Endothelial cell of umbilical vein (primary cell): Measurements from ENCODE around the gene UBE3B. TPM values are rescaled to one million over a fixed set of nuclear protein-coding genes. Genes with fewer than 3 reads are reported as not detected.
A peak's percentile ranks its signal among the peaks of the same experiment; 100 is the strongest.

Experiments
- BruUV-seq: library from RNA; stranded (reverse); fragments of 400-500 nt; replicated peaks from 2 replicates; lab custom pipeline; 2021; lab: Mats Ljungman, UMichigan
- CTCF ChIA-PET: fragments of 300-600, 350-600 bp; sonication (Branson Sonifier 250); formaldehyde crosslinking; loops from one replicate; lab custom pipeline; 2021; ENCODE audit warnings: antibody characterized with exemption, inconsistent platforms; lab: Charles Lee
- POLR2A ChIA-PET: fragments of 300-600, 350-600 bp; sonication (Branson Sonifier 250); formaldehyde crosslinking; loops from one replicate; lab custom pipeline; 2021; ENCODE audit warnings: antibody characterized with exemption, inconsistent platforms; lab: Charles Lee
- DNase-seq: peaks from one replicate; pipeline ENCODE4 v3.0.0-alpha.2; 2011; ENCODE audit warnings: low read depth, low spot score
- FAIRE-seq: peaks from 2 replicates; lab custom pipeline; 2011; peaks lifted over from hg19 to GRCh38; lab: Jason Lieb, UNC
- H2AFZ ChIP-seq: 2 replicates; pipeline ENCODE4 v1.6.0; 2012; ENCODE audit warnings: low read depth, low read length, control low read depth, inconsistent platforms
- H3K27ac ChIP-seq: 2 replicates; pipeline ENCODE4 v1.5.1; 2011; ENCODE audit warnings: low read depth, mild to moderate bottlenecking, control low read depth, low read length, moderate library complexity; ENCODE audit not compliant: insufficient read depth
- H3K27me3 ChIP-seq, 2 experiments: 2 replicates each; pipeline versions ENCODE4 v1.6.0 to v1.6.1; 2011; ENCODE audit warnings: low read length in 2 of 2, mixed read lengths in 1 of 2; ENCODE audit not compliant: control insufficient read depth in 2 of 2, insufficient read depth in 2 of 2
- H3K36me3 ChIP-seq, 2 experiments: 2 replicates in 1 of 2; 3 replicates in 1 of 2; pipeline ENCODE4 v1.5.1; 2011; ENCODE audit warnings: low read length in 2 of 2, mild to moderate bottlenecking in 1 of 2, moderate library complexity in 1 of 2; ENCODE audit not compliant: control insufficient read depth in 2 of 2, insufficient read depth in 2 of 2; ENCODE audit errors: extremely low read depth in 1 of 2
- H3K4me1 ChIP-seq: 3 replicates; pipeline ENCODE4 v1.5.1; 2011; ENCODE audit warnings: mild to moderate bottlenecking, low read length; ENCODE audit not compliant: control insufficient read depth, insufficient read depth; ENCODE audit errors: extremely low read depth
- H3K4me2 ChIP-seq: 2 replicates; pipeline ENCODE4 v1.6.1; 2011; ENCODE audit warnings: low read length, control low read depth, mixed read lengths; ENCODE audit not compliant: insufficient read depth
- H3K4me3 ChIP-seq, 3 experiments: fragments of 200-600 bp in 1 of 3; sonication (generic), shearing (Covaris generic) in 1 of 3; replicated peaks in 1 of 3; 2 replicates each; pipeline ENCODE4 v1.5.1; 2011 to 2016; ENCODE audit warnings: control low read depth in 3 of 3, low read length in 3 of 3, mild to moderate bottlenecking in 2 of 3, inconsistent platforms in 1 of 3, low read depth in 1 of 3, moderate library complexity in 1 of 3; ENCODE audit not compliant: insufficient read depth in 1 of 3
- H3K79me2 ChIP-seq: 2 replicates; pipeline ENCODE4 v1.6.0; 2012; ENCODE audit warnings: low read length, inconsistent platforms; ENCODE audit not compliant: control insufficient read depth, insufficient read depth
- H3K9ac ChIP-seq: replicated peaks from 2 replicates; pipeline ENCODE3; 2011; ENCODE audit warnings: low read length, control low read depth; ENCODE audit not compliant: insufficient read depth; ENCODE audit errors: extremely low read depth
- H3K9me1 ChIP-seq: replicated peaks from 3 replicates; pipeline ENCODE4 v1.6.0; 2011; ENCODE audit warnings: mild to moderate bottlenecking, low read length; ENCODE audit not compliant: control insufficient read depth, insufficient read depth; ENCODE audit errors: extremely low read depth
- H3K9me3 ChIP-seq: replicated peaks from 2 replicates; pipeline ENCODE4 v1.5.1; 2012; ENCODE audit warnings: low read length, inconsistent platforms; ENCODE audit not compliant: control insufficient read depth, insufficient read depth
- H4K20me1 ChIP-seq: replicated peaks from 2 replicates; pipeline ENCODE3; 2011; ENCODE audit warnings: mild to moderate bottlenecking, low read length; ENCODE audit not compliant: control insufficient read depth, insufficient read depth; ENCODE audit errors: extremely low read depth
- CTCF ChIP-seq, 2 donors: IDR thresholded peaks; 1 replicate in 1 of 2; 2 replicates in 1 of 2; pipeline ENCODE4 v1.5.1; 2011; ENCODE audit warnings: low read length in 2 of 2, mild to moderate bottlenecking in 2 of 2, moderate library complexity in 2 of 2, control low read depth in 1 of 2, inconsistent platforms in 1 of 2, low read depth in 1 of 2; ENCODE audit not compliant: insufficient read depth in 1 of 2; ENCODE audit errors: extremely low read depth in 1 of 2
- EZH2 ChIP-seq: IDR thresholded peaks from 2 replicates; pipeline ENCODE4 v1.6.1; 2012; ENCODE audit warnings: borderline replicate concordance, low read depth, mild to moderate bottlenecking, moderate library complexity, low read length, inconsistent platforms; ENCODE audit not compliant: severe bottlenecking
- FOS ChIP-seq: IDR thresholded peaks from 2 replicates; pipeline ENCODE4 v1.6.1; 2011; ENCODE audit warnings: mild to moderate bottlenecking, low read length, moderate library complexity, borderline replicate concordance; ENCODE audit not compliant: insufficient read depth
- GATA2 ChIP-seq: IDR thresholded peaks from 2 replicates; pipeline ENCODE4 v1.7.0; 2011; ENCODE audit warnings: low read depth, mild to moderate bottlenecking, moderate library complexity, mixed read lengths, low read length; ENCODE audit not compliant: insufficient read length, insufficient read depth
- JUN ChIP-seq: IDR thresholded peaks from 2 replicates; pipeline ENCODE4 v1.6.1; 2011; ENCODE audit warnings: borderline replicate concordance, low read depth; ENCODE audit not compliant: insufficient read length, insufficient read depth
- MAX ChIP-seq: IDR thresholded peaks from 2 replicates; pipeline ENCODE4 v1.6.1; 2011; ENCODE audit not compliant: insufficient read depth, insufficient read length
- MYC ChIP-seq: IDR thresholded peaks from one replicate; pipeline ENCODE4 v1.6.1; 2011; ENCODE audit warnings: mild to moderate bottlenecking, low read depth, low read length
- POLR2A ChIP-seq: IDR thresholded peaks from 2 replicates; pipeline ENCODE4 v1.6.1; 2012; ENCODE audit warnings: low read depth, mild to moderate bottlenecking, control low read depth, low read length
- POLR2AphosphoS5 ChIP-seq: IDR thresholded peaks from 2 replicates; pipeline ENCODE4 v1.6.1; 2012; ENCODE audit warnings: low read depth, mild to moderate bottlenecking, control low read depth, low read length, moderate library complexity; ENCODE audit not compliant: insufficient read depth
- dilution Hi-C: fragments of 300-500 bp; cut with MboI; formaldehyde crosslinking; loops from one replicate; pipeline ENCODE4 v1.15.0; 2019; ENCODE audit warnings: low sequenced_read_pairs; ENCODE audit not compliant: extremely low pct_ligation_motif_present
- intact Hi-C: fragments of 100-400 bp; cut with micrococcal nuclease; formaldehyde crosslinking; loops from one replicate; pipeline ENCODE4 v1.10.0; 2022
- polyA plus RNA-seq, 4 experiments: library from polyadenylated mRNA; depleted of rRNA in 3 of 4; stranded (reverse) in 3 of 4; unstranded in 1 of 4; fragments of >200 nt; gene quantifications; 2 replicates each; pipeline versions ENCODE4 v1.2.1 to v1.2.3, GENCODE V29; 2011 to 2012; ENCODE audit warnings: missing spikeins in 1 of 4
- total RNA-seq: library from RNA; stranded (reverse); gene quantifications from 2 replicates; pipeline ENCODE4 v1.2.3, GENCODE V29; 2021

UBE3B gene
- total and polyA plus RNA-seq, 2 donors (not counting 3 experiments of a cell fraction or from before 2014, with no cell fraction given) = 24.9 to 40.8 TPM

- Histone ChIP-seq H4K20me1 (peaks cover 3% of the 10 kb centered on the region), H3K4me2 (no peak overlapping the region), H3K36me3 (peaks cover 6 to 9% of the 10 kb centered on the region in 2 experiments), H3K4me3 (no peak overlapping the region), H3K27me3 (no peaks in the 10 kb centered on the region), H3K9ac (no peak overlapping the region), H3K9me1 (no peaks in the 10 kb centered on the region), H2AFZ (no peak overlapping the region), H3K9me3 (no peaks in the 10 kb centered on the region), H3K27ac (no peak overlapping the region), H3K79me2 (peaks cover 11% of the 10 kb centered on the region), H3K4me1 (peaks cover 14% of the 10 kb centered on the region)
- TF ChIP-seq POLR2AphosphoS5 (no peak), GATA2 (no peak), CTCF (IDR thresholded peaks at IDR 0.05; ENCODE audit: extremely low read depth in 1 of 2, insufficient read depth in 1 of 2, low read depth in 1 of 2, low read length in 2 of 2) (no peak), EZH2 (no peak), MAX (no peak), MYC (no peak), FOS (no peak), POLR2A (no peak), JUN (no peak)
- FAIRE-seq (no peak), DNase-seq (peak; percentile 49)
- intact Hi-C loops = no loop called here
- dilution Hi-C loops = no loop called here
- POLR2A ChIA-PET = no interaction called here
- BruUV-seq = no TSS peak
- CTCF ChIA-PET = interaction anchor here (4.0 kb wide), 1 partner anchor 12 kb away, joined by 21 read pairs; no protein-coding TSS in a partner anchor
These were observed 32.2 kb upstream of the UBE3B start for GRCh38 chr12:109445191-109445609.
